LNCAP (cell line): Measurements from ENCODE around the gene LGALS8.

Experiments
- CTCF ChIP-seq: fragments of 450-650 bp; IDR thresholded peaks from 2 replicates; pipeline ENCODE4 v1.5.1; 2017; ENCODE audit warnings: mild to moderate bottlenecking

Gene LGALS8

GRCh38 chr1:236492378-236492777, 31.4 kb upstream of the LGALS8 start:
- no peak for TF ChIP-seq CTCF

- no peak for TF ChIP-seq CTCF
These were observed 29.7 kb upstream of the LGALS8 start for GRCh38 chr1:236494082-236494481.

- no peak for TF ChIP-seq CTCF
These were observed 29.0 kb upstream of the LGALS8 start for GRCh38 chr1:236494586-236495466.

- TF ChIP-seq CTCF, result no peak
These were observed 28.2 kb upstream of the LGALS8 start for GRCh38 chr1:236495467-236496112.

- no peak for TF ChIP-seq CTCF
These were observed 25.9 kb upstream of the LGALS8 start for GRCh38 chr1:236497908-236498307.

- no peak for TF ChIP-seq CTCF
These were observed 22.7 kb upstream of the LGALS8 start for GRCh38 chr1:236501093-236501492.

GRCh38 chr1:236502579-236502971, 21.2 kb upstream of the LGALS8 start:
- no peak for TF ChIP-seq CTCF
